CD8-positive, alpha-beta memory T cell (primary cell): ENCODE data around the gene ELN. TPM values are rescaled to one million over a fixed set of nuclear protein-coding genes. Genes with fewer than 3 reads are reported as not detected.
"Not testable (repeated sequence)": the region's sequence is repeated elsewhere in the genome, so short reads cannot be mapped to it uniquely, and the experiment has no call there.

Experiments used
- CTCF ChIA-PET: fragments of 350-600 bp; sonication (Branson Sonifier 250); formaldehyde crosslinking; loops from one replicate; lab custom pipeline; 2021; ENCODE audit warnings: antibody characterized with exemption; lab: Charles Lee
- POLR2A ChIA-PET: fragments of 350-600 bp; sonication (Branson Sonifier 250); formaldehyde crosslinking; loops from one replicate; lab custom pipeline; 2021; ENCODE audit warnings: antibody characterized with exemption; lab: Charles Lee
- DNase-seq, 5 donors: peaks; one replicate each; pipeline versions ENCODE4 v3.0.0 to v3.0.0-alpha.2; 2020 to 2022; ENCODE audit warnings: mixed read lengths in 1 of 5
- H3K27ac ChIP-seq: one replicate; pipeline ENCODE4 v1.7.0; 2013; ENCODE audit warnings: low read depth, mild to moderate bottlenecking, low read length, moderate library complexity
- H3K27me3 ChIP-seq: 2 replicates; pipeline ENCODE4 v1.7.0; 2013; ENCODE audit warnings: low read length, mild to moderate bottlenecking; ENCODE audit not compliant: insufficient read depth, poor library complexity, severe bottlenecking
- H3K36me3 ChIP-seq: 2 replicates; pipeline ENCODE4 v1.7.0; 2013; ENCODE audit warnings: mild to moderate bottlenecking, low read length, moderate library complexity; ENCODE audit not compliant: insufficient read depth
- H3K4me1 ChIP-seq: 2 replicates; pipeline ENCODE4 v1.7.0; 2013; ENCODE audit warnings: mild to moderate bottlenecking, low read length, moderate library complexity; ENCODE audit not compliant: insufficient read depth
- H3K4me3 ChIP-seq: 2 replicates; pipeline ENCODE4 v1.7.0; 2013; ENCODE audit warnings: mild to moderate bottlenecking, low read length
- H3K9me3 ChIP-seq: 2 replicates; pipeline ENCODE4 v1.7.0; 2013; ENCODE audit warnings: mild to moderate bottlenecking, low read length
- H3K27ac Mint-ChIP-seq, 8 donors: one replicate each; pipeline ENCODE4 v1.8.0; 2020 to 2021; ENCODE audit warnings: mixed read lengths in 8 of 8, mild to moderate bottlenecking in 6 of 8, inconsistent platforms in 3 of 8, moderate library complexity in 3 of 8
- H3K27me3 Mint-ChIP-seq, 2 donors: one replicate each; pipeline ENCODE4 v1.8.0; 2020 to 2021; ENCODE audit warnings: mixed read lengths in 2 of 2, mild to moderate bottlenecking in 1 of 2, moderate library complexity in 1 of 2
- H3K36me3 Mint-ChIP-seq, 3 donors: one replicate each; pipeline ENCODE4 v1.8.0; 2020 to 2021; ENCODE audit warnings: mixed read lengths in 3 of 3, inconsistent platforms in 1 of 3, mild to moderate bottlenecking in 1 of 3
- H3K4me1 Mint-ChIP-seq, 3 donors: one replicate each; pipeline ENCODE4 v1.8.0; 2020 to 2021; ENCODE audit warnings: mixed read lengths in 3 of 3, inconsistent platforms in 1 of 3, mild to moderate bottlenecking in 1 of 3
- H3K4me3 Mint-ChIP-seq, 7 donors: one replicate each; pipeline ENCODE4 v1.8.0; 2020 to 2021; ENCODE audit warnings: mixed read lengths in 7 of 7, mild to moderate bottlenecking in 6 of 7, moderate library complexity in 4 of 7, inconsistent platforms in 2 of 7
- H3K9me3 Mint-ChIP-seq, 5 donors: one replicate each; pipeline ENCODE4 v1.8.0; 2020 to 2022; ENCODE audit warnings: mixed read lengths in 5 of 5, mild to moderate bottlenecking in 3 of 5, moderate library complexity in 2 of 5, inconsistent platforms in 1 of 5
- polyA plus RNA-seq: library from polyadenylated mRNA; unstranded; fragments of 300-500 nt; fragmentation: Illumina TruSeq; gene quantifications from one replicate; pipeline ENCODE4 v1.2.3, GENCODE V29; 2021
- total RNA-seq, 2 experiments: library from RNA; stranded (reverse); gene quantifications; one replicate each; pipeline ENCODE4 v1.2.3, GENCODE V29; 2021

ELN gene
- total and polyA plus RNA-seq, 3 experiments from 2014 or later: not detected

GRCh38 chr7:74042746-74043522 is 15.0 kb downstream of the ELN start:
- no peak for DNase-seq
- H3K27me3 ChIP-seq: no peaks in the 10 kb centered on the region
- H3K9me3 ChIP-seq: no peaks in the 10 kb centered on the region
- H3K4me1 ChIP-seq: no peaks in the 10 kb centered on the region
- H3K36me3 Mint-ChIP-seq: no peaks in the 10 kb centered on the region
- CTCF ChIA-PET: interaction anchor here (2.9 kb wide), 1 partner anchor 17 kb away, joined by 11 read pairs; no protein-coding TSS in a partner anchor
- H3K4me1 Mint-ChIP-seq: no peaks in the 10 kb centered on the region
- POLR2A ChIA-PET: no interaction called here
- no peak overlapping the region for H3K27ac Mint-ChIP-seq
- no peaks in the 10 kb centered on the region for H3K9me3 Mint-ChIP-seq
- H3K27ac ChIP-seq: no peak overlapping the region
- H3K4me3 ChIP-seq: no peak overlapping the region
- no peaks in the 10 kb centered on the region for H3K36me3 ChIP-seq
- H3K27me3 Mint-ChIP-seq: peaks cover 4 to 12% of the 10 kb centered on the region in 2 donors
- H3K4me3 Mint-ChIP-seq: no peak overlapping the region

- no peak overlapping the region for H3K4me3 Mint-ChIP-seq
- H3K27ac Mint-ChIP-seq: no peak overlapping the region
- CTCF ChIA-PET: interaction anchor here (2.9 kb wide), 1 partner anchor 17 kb away, joined by 11 read pairs; no protein-coding TSS in a partner anchor
- H3K9me3 Mint-ChIP-seq: no peaks in the 10 kb centered on the region
- H3K27me3 Mint-ChIP-seq: peaks cover 4 to 9% of the 10 kb centered on the region in 2 donors
- DNase-seq: no peak
- Histone ChIP-seq H3K4me1 (no peaks in the 10 kb centered on the region), H3K4me3 (no peak overlapping the region), H3K27ac (no peak overlapping the region), H3K9me3 (no peaks in the 10 kb centered on the region), H3K36me3 (no peaks in the 10 kb centered on the region), H3K27me3 (no peaks in the 10 kb centered on the region)
- POLR2A ChIA-PET: no interaction called here
- no peaks in the 10 kb centered on the region for H3K4me1 Mint-ChIP-seq
- H3K36me3 Mint-ChIP-seq: no peaks in the 10 kb centered on the region
Measured at GRCh38 chr7:74043523-74043951, 15.6 kb downstream of the ELN start.

GRCh38 chr7:74044366-74045350 is 16.7 kb downstream of the ELN start:
- Histone ChIP-seq H3K36me3 (no peaks in the 10 kb centered on the region), H3K27me3 (no peaks in the 10 kb centered on the region), H3K4me1 (no peaks in the 10 kb centered on the region), H3K27ac (no peak overlapping the region), H3K4me3 (no peak overlapping the region), H3K9me3 (no peaks in the 10 kb centered on the region)
- Mint-ChIP-seq H3K9me3 (no peaks in the 10 kb centered on the region), H3K27me3 (peaks cover 4 to 9% of the 10 kb centered on the region in 2 donors), H3K4me1 (no peaks in the 10 kb centered on the region), H3K27ac (no peak overlapping the region), H3K4me3 (no peak overlapping the region), H3K36me3 (no peaks in the 10 kb centered on the region)
- POLR2A ChIA-PET: no interaction called here
- CTCF ChIA-PET: interaction anchor here (2.9 kb wide), 1 partner anchor 18 kb away, joined by 11 read pairs; no protein-coding TSS in a partner anchor
- no peak for DNase-seq

GRCh38 chr7:74046581-74046980 is 18.6 kb downstream of the ELN start:
- DNase-seq, H3K36me3 ChIP-seq, H3K9me3 ChIP-seq, H3K27me3 Mint-ChIP-seq, H3K4me3 Mint-ChIP-seq, H3K9me3 Mint-ChIP-seq, H3K4me3 ChIP-seq, H3K36me3 Mint-ChIP-seq, H3K4me1 Mint-ChIP-seq, H3K4me1 ChIP-seq, POLR2A ChIA-PET, H3K27me3 ChIP-seq, H3K27ac ChIP-seq: not testable (repeated sequence)
- CTCF ChIA-PET: interaction anchor here (1.2 kb wide), 1 partner anchor 9 kb away, joined by 3 read pairs; no protein-coding TSS in a partner anchor
- H3K27ac Mint-ChIP-seq: peak overlapping the region in 1 of 8 donors; percentile 52

- CTCF ChIA-PET: no interaction called here
- no peaks in the 10 kb centered on the region for H3K9me3 Mint-ChIP-seq
- no peak overlapping the region for H3K27ac Mint-ChIP-seq
Measured at GRCh38 chr7:74047804-74048380, 19.9 kb downstream of the ELN start.

GRCh38 chr7:74048999-74049599 is 21.1 kb downstream of the ELN start:
- H3K36me3 Mint-ChIP-seq: no peaks in the 10 kb centered on the region
- H3K27ac ChIP-seq: no peak overlapping the region
- peaks cover 0 to 2% (median 0%) of the 10 kb centered on the region in 3 donors for H3K4me1 Mint-ChIP-seq
- H3K36me3 ChIP-seq: no peaks in the 10 kb centered on the region
- H3K9me3 Mint-ChIP-seq: no peaks in the 10 kb centered on the region
- DNase-seq: no peak
- no peaks in the 10 kb centered on the region for H3K4me1 ChIP-seq
- no peak overlapping the region for H3K27ac Mint-ChIP-seq
- H3K4me3 ChIP-seq: no peak overlapping the region
- ChIA-PET CTCF (no interaction called here), POLR2A (no interaction called here)
- H3K4me3 Mint-ChIP-seq: no peak overlapping the region
- no peaks in the 10 kb centered on the region for H3K27me3 ChIP-seq
- H3K27me3 Mint-ChIP-seq: peaks cover 0 to 5% of the 10 kb centered on the region in 2 donors
- no peaks in the 10 kb centered on the region for H3K9me3 ChIP-seq

More at GRCh38 chr7:74047804-74048380, 19.9 kb downstream of the ELN start:
- no peak for DNase-seq
- Histone ChIP-seq H3K27ac (no peak overlapping the region), H3K36me3 (no peaks in the 10 kb centered on the region), H3K4me3 (no peak overlapping the region), H3K27me3 (no peaks in the 10 kb centered on the region), H3K9me3 (no peaks in the 10 kb centered on the region), H3K4me1 (no peaks in the 10 kb centered on the region)
- Mint-ChIP-seq H3K36me3 (no peaks in the 10 kb centered on the region), H3K4me1 (peaks cover 0 to 2% (median 0%) of the 10 kb centered on the region in 3 donors), H3K4me3 (no peak overlapping the region), H3K27me3 (peaks cover 4 to 5% of the 10 kb centered on the region in 2 donors)
- POLR2A ChIA-PET: no interaction called here

GRCh38 chr7:74049997-74050798 is 22.2 kb downstream of the ELN start:
- no peak for DNase-seq
- Mint-ChIP-seq H3K9me3 (no peaks in the 10 kb centered on the region), H3K36me3 (no peaks in the 10 kb centered on the region), H3K27me3 (peaks cover 0 to 8% of the 10 kb centered on the region in 2 donors), H3K4me3 (no peak overlapping the region), H3K27ac (no peak overlapping the region), H3K4me1 (peaks cover 0 to 2% (median 0%) of the 10 kb centered on the region in 3 donors)
- H3K4me3 ChIP-seq: no peak overlapping the region
- no peaks in the 10 kb centered on the region for H3K9me3 ChIP-seq
- H3K4me1 ChIP-seq: no peaks in the 10 kb centered on the region
- ChIA-PET CTCF (no interaction called here), POLR2A (no interaction called here)
- no peaks in the 10 kb centered on the region for H3K36me3 ChIP-seq
- no peak overlapping the region for H3K27ac ChIP-seq
- H3K27me3 ChIP-seq: no peaks in the 10 kb centered on the region
